ENCODE data around the gene TTC16.

The TTC16 gene

GRCh38 chr9:127762111-127762676 is 46.3 kb downstream of the TTC16 start:
- in situ Hi-C loops (cut with MboI; ENCODE audit: low sequenced_read_pairs), result no loop called here

- in situ Hi-C loops (cut with MboI; ENCODE audit: low sequenced_read_pairs), result no loop called here
Observed at GRCh38 chr9:127763918-127764384, 48.1 kb downstream of the TTC16 start.

GRCh38 chr9:127765418-127765817 is 49.5 kb downstream of the TTC16 start:
- in situ Hi-C loops (cut with MboI; ENCODE audit: low sequenced_read_pairs), result no loop called here

- in situ Hi-C loops (cut with MboI; ENCODE audit: low sequenced_read_pairs), result no loop called here
Observed at GRCh38 chr9:127767410-127767809, 51.5 kb downstream of the TTC16 start.

- in situ Hi-C loops (cut with MboI; ENCODE audit: low sequenced_read_pairs), result no loop called here
Observed at GRCh38 chr9:127767909-127768331, 52.0 kb downstream of the TTC16 start.

- in situ Hi-C loops (cut with MboI; ENCODE audit: low sequenced_read_pairs), result no loop called here
Observed at GRCh38 chr9:127768698-127769097, 52.8 kb downstream of the TTC16 start.

- in situ Hi-C loops (cut with MboI; ENCODE audit: low sequenced_read_pairs), result no loop called here
Observed at GRCh38 chr9:127769101-127769500, 53.2 kb downstream of the TTC16 start.

GRCh38 chr9:127769929-127770582 is 54.2 kb downstream of the TTC16 start:
- in situ Hi-C loops (cut with MboI; ENCODE audit: low sequenced_read_pairs), result no loop called here

- in situ Hi-C loops (cut with MboI; ENCODE audit: low sequenced_read_pairs), result no loop called here
Observed at GRCh38 chr9:127770583-127770904, 54.7 kb downstream of the TTC16 start.

- in situ Hi-C loops (cut with MboI; ENCODE audit: low sequenced_read_pairs), result no loop called here
Observed at GRCh38 chr9:127770905-127771569, 55.2 kb downstream of the TTC16 start.

- in situ Hi-C loops (cut with MboI; ENCODE audit: low sequenced_read_pairs), result no loop called here
Observed at GRCh38 chr9:127771570-127772189, 55.8 kb downstream of the TTC16 start.

- in situ Hi-C loops (cut with MboI; ENCODE audit: low sequenced_read_pairs), result no loop called here
Observed at GRCh38 chr9:127772603-127773002, 56.7 kb downstream of the TTC16 start.

- in situ Hi-C loops (cut with MboI; ENCODE audit: low sequenced_read_pairs), result no loop called here
Observed at GRCh38 chr9:127773272-127773671, 57.4 kb downstream of the TTC16 start.

- in situ Hi-C loops (cut with MboI; ENCODE audit: low sequenced_read_pairs), result no loop called here
Observed at GRCh38 chr9:127773981-127774380, 58.1 kb downstream of the TTC16 start.

- in situ Hi-C loops (cut with MboI; ENCODE audit: low sequenced_read_pairs), result no loop called here
Observed at GRCh38 chr9:127776195-127776923, 60.5 kb downstream of the TTC16 start.

GRCh38 chr9:127776924-127777289 is 61.0 kb downstream of the TTC16 start:
- in situ Hi-C loops (cut with MboI; ENCODE audit: low sequenced_read_pairs), result no loop called here

- in situ Hi-C loops (cut with MboI; ENCODE audit: low sequenced_read_pairs), result no loop called here
Observed at GRCh38 chr9:127777368-127777980, 61.6 kb downstream of the TTC16 start.

GRCh38 chr9:127778280-127779135 is 62.6 kb downstream of the TTC16 start, which contains the start of gene SH2D3C:
SH2D3C (minus strand) TSS chr9:127778666; CDS start chr9:127778627, 39 bp downstream.
- in situ Hi-C loops (cut with MboI; ENCODE audit: low sequenced_read_pairs), result no loop called here

- in situ Hi-C loops (cut with MboI; ENCODE audit: low sequenced_read_pairs), result no loop called here
Observed at GRCh38 chr9:127779136-127779981, 63.5 kb downstream of the TTC16 start.
